Naive thymus-derived CD4-positive, alpha-beta T cell (primary cell): ENCODE measurements around the gene ZNF234. TPM values are rescaled to one million over a fixed set of nuclear protein-coding genes. Genes with fewer than 3 reads are reported as not detected.

Source experiments
- ATAC-seq: fragments of 150-1000 bp; cut with Tn5 transposase; 2 replicates; pipeline ENCODE4 v1.10.0; 2021; ENCODE audit warnings: mild to moderate bottlenecking, moderate library complexity
- CTCF ChIA-PET: fragments of 350-600 bp; sonication (Branson Sonifier 250); formaldehyde crosslinking; loops from one replicate; lab custom pipeline; 2021; ENCODE audit warnings: antibody characterized with exemption; lab: Charles Lee
- POLR2A ChIA-PET: fragments of 350-600 bp; sonication (Branson Sonifier 250); formaldehyde crosslinking; loops from one replicate; lab custom pipeline; 2021; ENCODE audit warnings: antibody characterized with exemption, inconsistent platforms; lab: Charles Lee
- DNase-seq, 9 donors: peaks; one replicate each; pipeline versions ENCODE4 v3.0.0 to v3.0.0-alpha.2; 2020 to 2022; ENCODE audit warnings: mixed read lengths in 1 of 9
- H3K27ac ChIP-seq: one replicate; pipeline ENCODE4 v1.7.0; 2013; ENCODE audit warnings: mild to moderate bottlenecking, low read depth, low read length, moderate library complexity
- H3K27me3 ChIP-seq, 2 donors: one replicate each; pipeline ENCODE4 v1.7.0; 2013; ENCODE audit warnings: low read length in 2 of 2, mild to moderate bottlenecking in 2 of 2, moderate library complexity in 2 of 2; ENCODE audit not compliant: control insufficient read depth in 2 of 2, insufficient read depth in 2 of 2
- H3K36me3 ChIP-seq, 3 experiments: 1 replicate in 2 of 3; 2 replicates in 1 of 3; pipeline ENCODE4 v1.7.0; 2013; ENCODE audit warnings: low read length in 3 of 3, mild to moderate bottlenecking in 3 of 3, moderate library complexity in 1 of 3; ENCODE audit not compliant: insufficient read depth in 3 of 3, control insufficient read depth in 2 of 3
- H3K4me1 ChIP-seq, 2 donors: one replicate each; pipeline ENCODE4 v1.7.0; 2013; ENCODE audit warnings: low read length in 2 of 2, mild to moderate bottlenecking in 2 of 2, moderate library complexity in 1 of 2; ENCODE audit not compliant: control insufficient read depth in 2 of 2, insufficient read depth in 2 of 2
- H3K4me3 ChIP-seq: 2 replicates; pipeline ENCODE4 v1.7.0; 2013; ENCODE audit warnings: mild to moderate bottlenecking, low read length
- H3K9me3 ChIP-seq, 3 experiments: 1 replicate in 2 of 3; 2 replicates in 1 of 3; pipeline ENCODE4 v1.7.0; 2013; ENCODE audit warnings: low read length in 3 of 3; ENCODE audit not compliant: control insufficient read depth in 2 of 3
- H3K27ac Mint-ChIP-seq, 9 donors: one replicate each; pipeline ENCODE4 v1.8.0; 2020 to 2022; ENCODE audit warnings: mixed read lengths in 9 of 9, mild to moderate bottlenecking in 8 of 9, moderate library complexity in 5 of 9, inconsistent platforms in 2 of 9
- H3K27me3 Mint-ChIP-seq, 5 donors: one replicate each; pipeline ENCODE4 v1.8.0; 2021 to 2022; ENCODE audit warnings: mixed read lengths in 5 of 5, mild to moderate bottlenecking in 1 of 5
- H3K36me3 Mint-ChIP-seq, 5 donors: one replicate each; pipeline ENCODE4 v1.8.0; 2020 to 2022; ENCODE audit warnings: mixed read lengths in 5 of 5, mild to moderate bottlenecking in 3 of 5, inconsistent platforms in 1 of 5
- H3K4me1 Mint-ChIP-seq, 7 donors: one replicate each; pipeline ENCODE4 v1.8.0; 2020 to 2022; ENCODE audit warnings: mixed read lengths in 7 of 7, mild to moderate bottlenecking in 3 of 7, inconsistent platforms in 1 of 7
- H3K4me3 Mint-ChIP-seq, 10 donors: one replicate each; pipeline ENCODE4 v1.8.0; 2020 to 2022; ENCODE audit warnings: mild to moderate bottlenecking in 10 of 10, mixed read lengths in 10 of 10, moderate library complexity in 6 of 10, inconsistent platforms in 2 of 10
- H3K9me3 Mint-ChIP-seq, 11 donors: one replicate each; pipeline ENCODE4 v1.8.0; 2020 to 2022; ENCODE audit warnings: mixed read lengths in 11 of 11, mild to moderate bottlenecking in 4 of 11, inconsistent platforms in 1 of 11, moderate library complexity in 1 of 11
- intact Hi-C, 2 donors: fragments of 100-400 bp; cut with micrococcal nuclease; formaldehyde crosslinking; loops; one replicate each; pipeline ENCODE4 v1.15.1; 2023
- polyA plus RNA-seq, 2 donors: library from polyadenylated mRNA; unstranded; fragments of 300-500 nt; fragmentation: Illumina TruSeq; gene quantifications; one replicate each; pipeline ENCODE4 v1.2.3, GENCODE V29; 2021
- total RNA-seq, 6 experiments: library from RNA in 5 of 6; stranded (reverse) in 5 of 6; gene quantifications; 1 replicate in 5 of 6; 2 replicates in 1 of 6; pipeline ENCODE4 v1.2.3 and lab custom pipeline; 2021 to 2026

The ZNF234 gene
- total and polyA plus RNA-seq, 7 experiments from 2014 or later: 2.8 to 25.2 (median 9.5) TPM

DNA sequence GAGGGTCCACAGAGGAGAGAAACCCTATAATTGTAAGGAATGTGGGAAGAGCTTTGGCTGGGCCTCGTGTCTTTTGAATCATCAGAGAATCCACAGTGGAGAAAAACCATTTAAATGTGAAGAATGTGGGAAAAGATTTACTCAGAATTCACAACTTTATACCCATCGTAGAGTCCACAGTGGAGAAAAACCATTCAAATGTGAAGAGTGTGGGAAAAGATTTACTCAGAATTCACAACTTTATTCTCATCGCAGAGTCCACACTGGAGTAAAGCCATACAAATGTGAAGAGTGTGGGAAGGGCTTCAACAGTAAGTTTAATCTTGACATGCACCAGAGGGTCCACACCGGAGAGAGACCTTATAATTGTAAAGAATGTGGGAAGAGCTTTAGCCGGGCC is 9.4 kb upstream of the ZNF234 start:
- POLR2A ChIA-PET: no interaction called here
- no peak for ATAC-seq
- Histone ChIP-seq H3K36me3 (peaks cover 2 to 46% (median 19%) of the 10 kb centered on the region in 3 experiments), H3K27ac (no peak overlapping the region), H3K27me3 (no peaks in the 10 kb centered on the region), H3K9me3 (peaks cover 0 to 44% (median 15%) of the 10 kb centered on the region in 3 experiments), H3K4me3 (no peak overlapping the region), H3K4me1 (no peaks in the 10 kb centered on the region)
- Mint-ChIP-seq H3K27me3 (no peaks in the 10 kb centered on the region), H3K27ac (no peak overlapping the region), H3K4me1 (no peaks in the 10 kb centered on the region), H3K36me3 (peaks cover 11 to 43% (median 19%) of the 10 kb centered on the region in 5 donors), H3K9me3 (peaks cover 0 to 60% (median 31%) of the 10 kb centered on the region in 11 donors), H3K4me3 (no peak overlapping the region)
- CTCF ChIA-PET: no interaction called here
- no peak for DNase-seq
- intact Hi-C loops: no loop called here

DNA sequence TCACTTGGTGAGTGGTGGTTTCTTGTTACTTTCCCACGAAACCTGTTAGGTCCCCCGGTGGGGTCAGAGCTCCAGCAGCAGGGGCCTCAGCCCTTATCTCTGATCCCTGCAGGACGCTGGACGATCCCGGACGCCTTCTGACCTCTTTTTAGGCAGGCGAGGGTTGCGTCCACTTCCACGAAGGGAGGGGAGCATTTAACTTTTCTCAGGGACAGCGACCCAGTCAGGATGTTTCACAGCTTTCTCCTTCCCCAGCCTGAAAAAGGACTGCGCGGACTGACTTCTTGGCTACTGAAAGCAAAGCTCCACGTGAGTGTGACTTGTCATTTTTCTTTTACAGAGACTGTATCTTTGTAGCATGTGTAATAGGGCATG is 692 bp downstream of the ZNF234 start:
- intact Hi-C loops: no loop called here
- DNase-seq (no peak), ATAC-seq (no peak)
- H3K27ac ChIP-seq: peak overlapping the region; percentile 77
- Mint-ChIP-seq H3K27ac (peak overlapping the region; percentile 64 to 94 (median 88)), H3K4me3 (peak overlapping the region; percentile 90 to 97 (median 96)), H3K27me3 (no peaks in the 10 kb centered on the region), H3K4me1 (peaks cover 14 to 30% (median 25%) of the 10 kb centered on the region in 7 donors), H3K36me3 (peaks cover 12 to 37% (median 28%) of the 10 kb centered on the region in 5 donors), H3K9me3 (peaks cover 0 to 38% (median 11%) of the 10 kb centered on the region in 11 donors)
- peaks cover 0 to 12% of the 10 kb centered on the region in 2 donors for H3K4me1 ChIP-seq
- peak overlapping the region; percentile 80 for H3K4me3 ChIP-seq
- H3K36me3 ChIP-seq: peaks cover 0 to 29% (median 0%) of the 10 kb centered on the region in 3 experiments
- POLR2A ChIA-PET: interaction anchor here (0.6 to 2.2 kb wide), 5 partner anchors 23 to 91 kb away, joined by 3 to 9 read pairs (median 3); partner anchors contain the start of gene ZNF226
- no peaks in the 10 kb centered on the region for H3K27me3 ChIP-seq
- CTCF ChIA-PET: no interaction called here
- no peaks in the 10 kb centered on the region for H3K9me3 ChIP-seq

DNA sequence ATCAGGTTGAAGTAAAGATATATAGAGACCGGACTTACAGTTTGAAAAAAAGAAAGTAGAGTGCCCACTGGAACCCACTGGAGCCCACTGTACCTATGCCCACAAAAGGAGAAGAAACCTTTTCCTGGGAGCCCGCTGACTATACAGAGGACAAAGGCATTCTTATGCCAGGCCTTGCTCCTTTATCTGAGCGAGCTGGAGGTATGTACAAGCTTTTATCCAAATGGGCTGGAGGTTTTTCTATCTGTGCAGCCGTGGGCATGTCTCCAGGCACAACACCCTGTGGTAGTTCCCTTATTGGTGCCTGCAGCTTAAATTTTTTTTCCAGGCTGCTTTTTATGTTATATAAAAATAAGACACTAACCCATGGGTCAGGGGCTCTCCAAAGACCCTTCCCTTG is 8.4 kb downstream of the ZNF234 start:
- intact Hi-C loops: no loop called here

DNA sequence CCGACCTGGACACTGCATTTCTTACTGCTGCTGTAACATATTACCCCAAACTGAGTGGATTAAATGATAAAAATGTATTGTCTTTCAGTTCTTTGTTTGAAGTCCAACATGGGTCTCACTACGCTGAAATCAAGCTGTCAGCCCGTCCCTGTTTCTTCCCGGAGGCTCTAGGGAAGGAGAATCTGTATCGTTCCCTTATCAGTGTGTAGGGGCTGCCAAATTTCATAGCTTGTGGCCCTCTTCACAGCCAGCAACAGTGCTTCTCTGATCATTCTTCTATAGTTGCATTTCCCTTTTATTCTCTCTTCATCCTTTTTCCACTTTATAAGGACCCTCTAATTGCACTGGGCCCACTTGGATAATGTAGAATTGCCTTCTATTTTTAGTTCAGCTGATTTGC is 10.1 kb downstream of the ZNF234 start:
- ChIA-PET POLR2A (no interaction called here), CTCF (no interaction called here)
- H3K27ac ChIP-seq: no peak overlapping the region
- intact Hi-C loops: no loop called here
- H3K9me3 ChIP-seq: peaks cover 7 to 40% (median 8%) of the 10 kb centered on the region in 3 experiments
- DNase-seq (no peak), ATAC-seq (no peak)
- peaks cover 17 to 79% (median 26%) of the 10 kb centered on the region in 3 experiments for H3K36me3 ChIP-seq
- Mint-ChIP-seq H3K36me3 (peaks cover 53 to 86% (median 81%) of the 10 kb centered on the region in 5 donors), H3K27ac (no peak overlapping the region), H3K27me3 (no peaks in the 10 kb centered on the region), H3K4me3 (no peak overlapping the region), H3K9me3 (peaks cover 13 to 84% (median 40%) of the 10 kb centered on the region in 11 donors), H3K4me1 (no peaks in the 10 kb centered on the region)
- H3K4me1 ChIP-seq: no peaks in the 10 kb centered on the region
- no peak overlapping the region for H3K4me3 ChIP-seq
- no peaks in the 10 kb centered on the region for H3K27me3 ChIP-seq

More for the DNA sequence above, 8.4 kb downstream of the ZNF234 start:
- peaks cover 12 to 79% (median 19%) of the 10 kb centered on the region in 3 experiments for H3K36me3 ChIP-seq
- Mint-ChIP-seq H3K4me3 (no peak overlapping the region), H3K27me3 (no peaks in the 10 kb centered on the region), H3K36me3 (peaks cover 49 to 89% (median 87%) of the 10 kb centered on the region in 5 donors), H3K4me1 (peaks cover 0 to under 1% (median 0%) of the 10 kb centered on the region in 7 donors), H3K9me3 (peaks cover 8 to 83% (median 33%) of the 10 kb centered on the region in 11 donors), H3K27ac (no peak overlapping the region)
- no peak overlapping the region for H3K4me3 ChIP-seq
- ATAC-seq (no peak), DNase-seq (no peak)
- no peaks in the 10 kb centered on the region for H3K4me1 ChIP-seq
- H3K27ac ChIP-seq: no peak overlapping the region
- POLR2A ChIA-PET: interaction anchor here (1.6 kb wide), 1 partner anchor 15 kb away, joined by 10 read pairs; the partner anchor contains the start of gene ZNF226
- peaks cover 0 to 32% (median 0%) of the 10 kb centered on the region in 3 experiments for H3K9me3 ChIP-seq
- CTCF ChIA-PET: interaction anchor here (0.6 kb wide), 1 partner anchor 57 kb away, joined by 3 read pairs; no protein-coding TSS in a partner anchor
- no peaks in the 10 kb centered on the region for H3K27me3 ChIP-seq

DNA sequence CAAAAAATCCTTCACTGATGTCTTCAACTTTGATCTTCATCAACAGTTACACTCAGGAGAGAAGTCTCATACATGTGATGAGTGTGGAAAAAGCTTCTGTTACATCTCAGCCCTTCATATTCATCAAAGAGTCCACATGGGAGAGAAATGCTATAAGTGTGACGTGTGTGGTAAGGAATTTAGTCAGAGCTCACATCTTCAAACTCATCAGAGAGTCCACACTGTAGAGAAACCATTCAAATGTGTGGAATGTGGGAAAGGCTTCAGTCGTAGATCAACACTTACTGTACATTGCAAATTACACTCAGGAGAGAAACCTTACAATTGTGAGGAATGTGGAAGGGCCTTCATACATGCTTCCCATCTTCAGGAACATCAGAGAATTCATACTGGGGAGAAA is 15.1 kb downstream of the ZNF234 start:
- no peaks in the 10 kb centered on the region for H3K27me3 ChIP-seq
- no peak overlapping the region for H3K4me3 Mint-ChIP-seq
- peaks cover 43 to 63% (median 59%) of the 10 kb centered on the region in 5 donors for H3K36me3 Mint-ChIP-seq
- peaks cover 13 to 62% (median 22%) of the 10 kb centered on the region in 3 experiments for H3K9me3 ChIP-seq
- CTCF ChIA-PET: no interaction called here
- no peak overlapping the region for H3K27ac ChIP-seq
- H3K36me3 ChIP-seq: peaks cover 19 to 52% (median 21%) of the 10 kb centered on the region in 3 experiments
- POLR2A ChIA-PET: no interaction called here
- H3K4me3 ChIP-seq: no peak overlapping the region
- no peak for ATAC-seq
- peaks cover 22 to 96% (median 61%) of the 10 kb centered on the region in 11 donors for H3K9me3 Mint-ChIP-seq
- H3K27ac Mint-ChIP-seq: no peak overlapping the region
- no peaks in the 10 kb centered on the region for H3K4me1 ChIP-seq
- intact Hi-C loops: no loop called here
- DNase-seq: no peak
- H3K27me3 Mint-ChIP-seq: no peaks in the 10 kb centered on the region
- no peaks in the 10 kb centered on the region for H3K4me1 Mint-ChIP-seq

DNA sequence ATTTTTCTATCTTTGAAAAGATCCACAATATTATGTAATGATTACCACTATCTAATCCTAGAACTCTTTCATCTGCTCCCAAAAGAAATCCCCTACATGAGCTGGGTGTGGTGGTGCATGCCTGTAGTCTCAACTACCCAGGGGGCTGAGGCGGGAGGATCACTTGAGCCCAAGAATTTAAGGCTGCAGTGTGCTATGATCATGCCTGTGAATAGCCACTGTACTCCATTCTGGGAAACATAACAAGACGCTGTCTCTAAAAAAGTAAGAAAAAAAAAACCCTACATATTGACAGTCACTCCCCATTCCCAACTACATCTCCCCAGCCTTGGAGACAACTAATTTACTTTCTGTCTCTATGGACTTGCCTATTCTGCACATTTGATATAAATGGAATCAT is 22.4 kb downstream of the ZNF234 start:
- peaks cover 6 to 9% of the 10 kb centered on the region in 2 donors for H3K4me1 ChIP-seq
- peaks cover 12 to 48% (median 35%) of the 10 kb centered on the region in 5 donors for H3K36me3 Mint-ChIP-seq
- ATAC-seq: no peak
- H3K36me3 ChIP-seq: peaks cover 0 to 27% (median 5%) of the 10 kb centered on the region in 3 experiments
- H3K27me3 Mint-ChIP-seq: no peaks in the 10 kb centered on the region
- H3K9me3 ChIP-seq: peaks cover 0 to 40% (median 10%) of the 10 kb centered on the region in 3 experiments
- H3K9me3 Mint-ChIP-seq: peaks cover 3 to 94% (median 55%) of the 10 kb centered on the region in 11 donors
- H3K27me3 ChIP-seq: no peaks in the 10 kb centered on the region
- DNase-seq: no peak
- H3K27ac Mint-ChIP-seq: no peak overlapping the region
- POLR2A ChIA-PET: interaction anchor here (1.1 to 2.9 kb wide), 4 partner anchors 22 to 49 kb away, joined by 6 to 12 read pairs (median 8); partner anchors contain the start of genes ZNF227 and ZNF234
- H3K4me3 Mint-ChIP-seq: peak overlapping the region in 2 of 10 donors; percentile 97 to 99
- H3K4me3 ChIP-seq: no peak overlapping the region
- CTCF ChIA-PET: interaction anchor here (0.6 kb wide), 1 partner anchor 211 kb away, joined by 4 read pairs; no protein-coding TSS in a partner anchor
- intact Hi-C loops: loop anchor here (1.0 to 10.0 kb wide), 5 partner anchors 22 to 141 kb away; partner anchors contain the start of genes ZNF234 (in 2 of the 2), ZNF225 (in 1 of the 2), ZNF235 (in 1 of the 2) and ZNF284 (in 1 of the 2)
- H3K4me1 Mint-ChIP-seq: peaks cover 10 to 40% (median 39%) of the 10 kb centered on the region in 7 donors
- no peak overlapping the region for H3K27ac ChIP-seq
